CD4-positive, CD25-positive, alpha-beta regulatory T cell (primary cell): Measurements from ENCODE around the gene DMD. TPM values are rescaled to one million over a fixed set of nuclear protein-coding genes. Genes with fewer than 3 reads are reported as not detected.
"Not testable (repeated sequence)": the region's sequence is repeated elsewhere in the genome, so short reads cannot be mapped to it uniquely, and the experiment has no call there.

Source experiments
- ATAC-seq, 2 donors: fragments of 150-1000 bp; cut with Tn5 transposase; one replicate each; pipeline ENCODE4 v1.10.0; 2021; ENCODE audit warnings: low read depth in 2 of 2, moderate number of reproducible peaks in 2 of 2, moderate library complexity in 1 of 2
- DNase-seq, 3 donors: peaks; one replicate each; pipeline versions ENCODE4 v3.0.0 to v3.0.0-alpha.2; 2012 to 2022; ENCODE audit warnings: mixed read lengths in 1 of 3
- H3K27ac ChIP-seq: one replicate; pipeline ENCODE4 v1.7.0; 2013; ENCODE audit warnings: mild to moderate bottlenecking, low read length; ENCODE audit not compliant: insufficient read depth, poor library complexity, severe bottlenecking
- H3K27me3 ChIP-seq: one replicate; pipeline ENCODE4 v1.7.0; 2013; ENCODE audit warnings: low read length; ENCODE audit not compliant: control insufficient read depth, insufficient read depth
- H3K36me3 ChIP-seq: one replicate; pipeline ENCODE4 v1.7.0; 2013; ENCODE audit warnings: mild to moderate bottlenecking, low read length, moderate library complexity; ENCODE audit not compliant: control insufficient read depth, insufficient read depth
- H3K4me1 ChIP-seq: 2 replicates; pipeline ENCODE4 v1.7.0; 2013; ENCODE audit warnings: mild to moderate bottlenecking, low read length; ENCODE audit not compliant: insufficient read depth, control insufficient read depth, poor library complexity, severe bottlenecking
- H3K4me3 ChIP-seq: one replicate; pipeline ENCODE4 v1.7.0; 2013; ENCODE audit warnings: low read depth, mild to moderate bottlenecking, low read length, moderate library complexity
- H3K9me3 ChIP-seq, 2 experiments: 1 replicate in 1 of 2; 2 replicates in 1 of 2; pipeline ENCODE4 v1.7.0; 2013; ENCODE audit warnings: low read length in 2 of 2, mild to moderate bottlenecking in 1 of 2, moderate library complexity in 1 of 2; ENCODE audit not compliant: control insufficient read depth in 2 of 2
- H3K27ac Mint-ChIP-seq, 3 donors: one replicate each; pipeline ENCODE4 v1.8.0; 2020 to 2022; ENCODE audit warnings: mild to moderate bottlenecking in 3 of 3, mixed read lengths in 3 of 3, moderate library complexity in 2 of 3
- H3K27me3 Mint-ChIP-seq: one replicate; pipeline ENCODE4 v1.8.0; 2022; ENCODE audit warnings: mild to moderate bottlenecking, mixed read lengths
- H3K36me3 Mint-ChIP-seq: one replicate; pipeline ENCODE4 v1.8.0; 2020; ENCODE audit warnings: mixed read lengths
- H3K4me1 Mint-ChIP-seq, 4 donors: one replicate each; pipeline ENCODE4 v1.8.0; 2020 to 2022; ENCODE audit warnings: mixed read lengths in 4 of 4, mild to moderate bottlenecking in 1 of 4
- H3K4me3 Mint-ChIP-seq, 4 donors: one replicate each; pipeline ENCODE4 v1.8.0; 2020 to 2022; ENCODE audit warnings: mild to moderate bottlenecking in 4 of 4, mixed read lengths in 4 of 4, moderate library complexity in 3 of 4
- H3K9me3 Mint-ChIP-seq, 7 donors: one replicate each; pipeline ENCODE4 v1.8.0; 2020 to 2022; ENCODE audit warnings: mixed read lengths in 7 of 7, mild to moderate bottlenecking in 3 of 7, moderate library complexity in 2 of 7
- polyA plus RNA-seq, 4 donors: library from polyadenylated mRNA; unstranded; fragments of 300-500 nt; fragmentation: Illumina TruSeq; gene quantifications; one replicate each; pipeline ENCODE4 v1.2.3, GENCODE V29; 2021
- total RNA-seq: library from RNA; stranded (reverse); gene quantifications from one replicate; pipeline ENCODE4 v1.2.3, GENCODE V29; 2022

DMD gene
- total and polyA plus RNA-seq, 5 donors from 2014 or later: 0.20 to 2.8 (median 0.98) TPM

DNA sequence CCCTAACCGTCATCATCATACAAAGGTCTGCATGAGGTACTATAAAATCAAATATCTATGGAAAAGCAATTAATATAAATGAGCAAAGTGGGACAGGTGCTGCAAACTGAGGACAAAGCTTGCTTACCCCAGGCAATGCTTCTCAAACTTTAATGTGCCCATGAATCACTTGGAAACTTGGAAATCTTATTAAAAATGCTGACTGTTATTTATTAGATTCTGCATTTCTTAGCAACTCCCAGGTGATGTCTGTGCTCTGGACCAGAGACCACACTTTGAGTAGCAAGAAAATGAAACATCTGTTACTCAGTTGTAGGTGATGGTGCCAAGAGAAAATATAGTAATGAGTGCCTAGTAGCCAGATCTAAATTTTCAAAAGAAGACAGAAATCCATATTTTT, 1249.1 kb downstream of the DMD start:
- Mint-ChIP-seq H3K4me3 (no peak overlapping the region), H3K4me1 (no peaks in the 10 kb centered on the region), H3K36me3 (no peaks in the 10 kb centered on the region), H3K9me3 (peaks cover 0 to 9% (median 0%) of the 10 kb centered on the region in 7 donors), H3K27me3 (no peaks in the 10 kb centered on the region), H3K27ac (no peak overlapping the region)
- no peaks in the 10 kb centered on the region for H3K27me3 ChIP-seq
- H3K4me3 ChIP-seq: no peak overlapping the region
- H3K27ac ChIP-seq: no peak overlapping the region
- H3K4me1 ChIP-seq: no peaks in the 10 kb centered on the region
- no peaks in the 10 kb centered on the region for H3K36me3 ChIP-seq
- peaks cover 0 to 2% of the 10 kb centered on the region in 2 experiments for H3K9me3 ChIP-seq
- ATAC-seq (no peak), DNase-seq (no peak)

DNA sequence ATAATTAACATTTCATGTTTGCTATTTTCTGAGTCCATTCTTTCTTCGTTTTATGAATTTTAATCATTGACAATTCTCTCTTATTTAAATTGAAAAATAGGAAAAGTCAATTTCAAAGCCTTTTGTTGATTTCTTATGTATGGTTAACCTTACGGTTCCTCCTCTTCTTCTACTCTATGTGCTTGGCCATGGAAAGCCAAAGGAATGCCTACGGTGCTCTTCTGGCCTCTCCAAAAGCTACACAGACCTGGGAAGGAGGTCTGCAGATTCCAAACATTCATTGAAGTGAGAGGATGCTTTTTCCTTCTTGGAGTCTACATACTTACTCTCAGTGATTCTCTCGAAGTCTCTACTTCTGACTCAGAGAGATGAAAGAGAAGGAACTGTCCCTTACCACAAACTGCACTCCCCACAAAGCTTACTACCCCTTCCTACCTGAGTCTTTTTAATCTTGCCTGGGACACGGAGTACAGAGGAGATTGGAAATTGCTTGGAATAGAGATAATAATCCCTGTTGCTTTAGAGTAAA, 1276.4 kb downstream of the DMD start:
- H3K36me3 ChIP-seq: no peaks in the 10 kb centered on the region
- Mint-ChIP-seq H3K27ac (no peak overlapping the region), H3K36me3 (no peaks in the 10 kb centered on the region), H3K4me1 (no peaks in the 10 kb centered on the region), H3K4me3 (no peak overlapping the region), H3K27me3 (no peaks in the 10 kb centered on the region), H3K9me3 (peaks cover 0 to 4% (median 0%) of the 10 kb centered on the region in 7 donors)
- no peaks in the 10 kb centered on the region for H3K4me1 ChIP-seq
- DNase-seq (no peak), ATAC-seq (no peak)
- H3K27me3 ChIP-seq: no peaks in the 10 kb centered on the region
- H3K4me3 ChIP-seq: no peak overlapping the region
- H3K9me3 ChIP-seq: no peaks in the 10 kb centered on the region
- no peak overlapping the region for H3K27ac ChIP-seq

DNA sequence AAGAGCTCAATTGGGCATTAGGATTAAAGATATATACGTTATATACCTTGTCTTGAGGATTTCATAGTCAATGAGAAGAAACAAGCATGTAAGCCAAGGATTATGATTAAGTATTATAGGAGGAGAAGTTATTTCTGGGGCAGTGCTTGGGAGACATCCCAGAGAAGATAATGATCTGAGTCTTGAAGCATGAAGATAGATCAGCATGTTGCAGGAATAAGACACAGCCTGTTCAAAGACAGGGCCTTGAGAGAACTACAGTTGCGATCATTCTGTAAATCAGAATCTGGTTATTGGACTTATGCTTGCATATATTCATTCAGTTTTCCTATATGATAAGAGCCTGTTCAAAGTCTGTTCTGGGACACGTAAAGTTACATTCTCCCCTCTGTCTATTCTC, 1277.3 kb downstream of the DMD start:
- no peaks in the 10 kb centered on the region for H3K4me1 Mint-ChIP-seq
- no peak for DNase-seq
- no peak overlapping the region for H3K27ac Mint-ChIP-seq
- Histone ChIP-seq H3K27ac (no peak overlapping the region), H3K36me3 (no peaks in the 10 kb centered on the region), H3K27me3 (no peaks in the 10 kb centered on the region), H3K4me3 (no peak overlapping the region), H3K4me1 (no peaks in the 10 kb centered on the region), H3K9me3 (no peaks in the 10 kb centered on the region)
- H3K36me3 Mint-ChIP-seq: no peaks in the 10 kb centered on the region
- ATAC-seq: no peak
- H3K27me3 Mint-ChIP-seq: no peaks in the 10 kb centered on the region
- H3K4me3 Mint-ChIP-seq: no peak overlapping the region
- peaks cover 0 to 4% (median 0%) of the 10 kb centered on the region in 7 donors for H3K9me3 Mint-ChIP-seq

GRCh38 chrX:31932769-31933168, 1278.6 kb downstream of the DMD start:
- no peaks in the 10 kb centered on the region for H3K9me3 ChIP-seq
- no peak for ATAC-seq
- H3K27me3 ChIP-seq: no peaks in the 10 kb centered on the region
- Mint-ChIP-seq H3K27ac (no peak overlapping the region), H3K4me1 (no peaks in the 10 kb centered on the region), H3K36me3 (no peaks in the 10 kb centered on the region), H3K9me3 (peaks cover 0 to 2% (median 0%) of the 10 kb centered on the region in 7 donors), H3K27me3 (no peaks in the 10 kb centered on the region), H3K4me3 (no peak overlapping the region)
- no peak overlapping the region for H3K4me3 ChIP-seq
- H3K36me3 ChIP-seq: no peaks in the 10 kb centered on the region
- no peak overlapping the region for H3K27ac ChIP-seq
- DNase-seq: no peak
- no peaks in the 10 kb centered on the region for H3K4me1 ChIP-seq

DNA sequence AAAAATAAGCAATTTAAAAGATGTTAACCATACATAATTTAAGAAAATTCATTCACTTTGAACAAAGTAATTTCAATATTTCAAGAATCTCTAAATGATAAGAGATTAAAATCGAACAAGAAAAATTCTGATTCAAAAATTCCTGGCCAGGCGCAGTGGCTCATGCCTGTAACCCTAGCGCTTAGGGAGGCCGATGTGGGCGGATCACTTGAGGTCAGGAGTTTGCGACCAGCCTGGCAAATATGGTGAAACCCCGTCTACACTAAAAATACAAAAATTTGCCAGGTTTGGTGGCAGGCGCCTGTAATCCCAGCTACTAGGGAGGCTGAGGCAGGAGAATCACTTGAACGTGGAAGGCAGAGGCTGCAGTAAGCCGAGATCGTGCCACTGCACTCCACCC, 1279.0 kb downstream of the DMD start:
- H3K36me3 Mint-ChIP-seq, H3K4me1 ChIP-seq, H3K9me3 ChIP-seq, DNase-seq, H3K27ac Mint-ChIP-seq, H3K4me3 ChIP-seq, H3K4me1 Mint-ChIP-seq, ATAC-seq, H3K27me3 Mint-ChIP-seq, H3K27me3 ChIP-seq, H3K36me3 ChIP-seq, H3K4me3 Mint-ChIP-seq, H3K27ac ChIP-seq, H3K9me3 Mint-ChIP-seq: not testable (repeated sequence)

- no peak overlapping the region for H3K4me3 ChIP-seq
- Mint-ChIP-seq H3K36me3 (no peaks in the 10 kb centered on the region), H3K27ac (no peak overlapping the region), H3K4me1 (no peaks in the 10 kb centered on the region), H3K9me3 (peaks cover 0 to 2% (median 0%) of the 10 kb centered on the region in 7 donors), H3K4me3 (no peak overlapping the region), H3K27me3 (no peaks in the 10 kb centered on the region)
- H3K9me3 ChIP-seq: no peaks in the 10 kb centered on the region
- no peaks in the 10 kb centered on the region for H3K36me3 ChIP-seq
- no peaks in the 10 kb centered on the region for H3K4me1 ChIP-seq
- DNase-seq (no peak), ATAC-seq (no peak)
- no peaks in the 10 kb centered on the region for H3K27me3 ChIP-seq
- no peak overlapping the region for H3K27ac ChIP-seq
Observed at GRCh38 chrX:31931225-31931624, 1280.1 kb downstream of the DMD start.

DNA sequence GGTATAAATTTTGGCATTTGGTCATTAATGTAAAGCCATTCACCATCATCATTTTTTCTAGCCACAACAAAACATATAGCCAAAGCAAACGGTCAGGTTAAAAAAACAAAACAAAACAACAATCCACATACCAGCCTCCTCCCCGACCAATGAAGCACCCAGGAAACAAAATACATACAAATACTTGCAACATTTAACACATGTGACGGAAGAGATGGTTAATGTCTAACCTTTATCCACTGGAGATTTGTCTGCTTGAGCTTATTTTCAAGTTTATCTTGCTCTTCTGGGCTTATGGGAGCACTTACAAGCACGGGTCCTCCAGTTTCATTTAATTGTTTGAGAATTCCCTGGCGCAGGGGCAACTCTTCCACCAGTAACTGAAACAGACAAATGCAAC, 1282.0 kb downstream of the DMD start:
- no peaks in the 10 kb centered on the region for H3K27me3 Mint-ChIP-seq
- H3K9me3 Mint-ChIP-seq: peaks cover 0 to 4% (median 0%) of the 10 kb centered on the region in 7 donors
- Histone ChIP-seq H3K4me3 (no peak overlapping the region), H3K4me1 (no peaks in the 10 kb centered on the region), H3K36me3 (no peaks in the 10 kb centered on the region), H3K27ac (no peak overlapping the region), H3K9me3 (no peaks in the 10 kb centered on the region), H3K27me3 (no peaks in the 10 kb centered on the region)
- H3K36me3 Mint-ChIP-seq: no peaks in the 10 kb centered on the region
- DNase-seq (no peak), ATAC-seq (no peak)
- no peak overlapping the region for H3K4me3 Mint-ChIP-seq
- no peaks in the 10 kb centered on the region for H3K4me1 Mint-ChIP-seq
- no peak overlapping the region for H3K27ac Mint-ChIP-seq

DNA sequence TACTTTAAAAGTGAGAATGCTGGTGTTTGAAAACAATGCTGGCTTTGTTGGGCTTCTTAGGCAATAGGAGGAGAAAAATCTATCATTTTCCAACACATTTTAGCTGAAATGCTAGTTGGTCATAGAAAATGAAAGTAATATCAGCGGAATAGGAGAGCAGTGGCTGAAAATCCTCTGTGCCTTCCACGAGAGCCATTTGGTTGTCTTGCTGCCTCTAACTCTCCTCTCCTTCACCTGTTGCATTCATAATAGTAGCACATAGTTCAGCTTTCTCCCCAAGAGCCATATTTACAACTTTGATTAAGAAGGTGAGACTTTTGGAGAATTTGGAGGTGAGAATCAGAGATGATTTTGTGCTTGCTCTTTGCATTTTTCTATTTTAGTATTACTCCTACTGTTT, 1290.1 kb downstream of the DMD start:
- H3K4me3 ChIP-seq: no peak overlapping the region
- H3K36me3 ChIP-seq: no peaks in the 10 kb centered on the region
- Mint-ChIP-seq H3K4me3 (no peak overlapping the region), H3K36me3 (no peaks in the 10 kb centered on the region), H3K27ac (no peak overlapping the region), H3K9me3 (peaks cover 0 to 12% (median 3%) of the 10 kb centered on the region in 7 donors), H3K27me3 (no peaks in the 10 kb centered on the region), H3K4me1 (no peaks in the 10 kb centered on the region)
- DNase-seq (no peak), ATAC-seq (no peak)
- H3K4me1 ChIP-seq: no peaks in the 10 kb centered on the region
- H3K9me3 ChIP-seq: no peaks in the 10 kb centered on the region
- H3K27me3 ChIP-seq: no peaks in the 10 kb centered on the region
- H3K27ac ChIP-seq: no peak overlapping the region
